IPS-18c (cell line): ENCODE data around the gene VWCE.
"Not testable (repeated sequence)": the region's sequence is repeated elsewhere in the genome, so short reads cannot be mapped to it uniquely, and the experiment has no call there.

Source experiments
- H3K4me3 ChIP-seq: 2 replicates; pipeline ENCODE4 v1.7.0; 2013; ENCODE audit warnings: low read depth, mild to moderate bottlenecking, low read length, moderate library complexity; ENCODE audit not compliant: insufficient read depth
- H3K9me3 ChIP-seq: one replicate; pipeline ENCODE4 v1.6.1; 2013; ENCODE audit warnings: mild to moderate bottlenecking, low read length, moderate library complexity; ENCODE audit not compliant: control insufficient read depth, insufficient read depth

VWCE gene

GRCh38 chr11:61270354-61271076, 24.6 kb downstream of the VWCE start:
- Histone ChIP-seq H3K4me3 (no peak overlapping the region), H3K9me3 (peaks cover 2% of the 10 kb centered on the region)

GRCh38 chr11:61268588-61269250, 26.4 kb downstream of the VWCE start:
- Histone ChIP-seq H3K4me3 (no peak overlapping the region), H3K9me3 (peaks cover 2% of the 10 kb centered on the region)

- Histone ChIP-seq H3K9me3 (peaks cover 2% of the 10 kb centered on the region), H3K4me3 (no peak overlapping the region)
These were observed 27.7 kb downstream of the VWCE start for GRCh38 chr11:61267437-61267841.

- Histone ChIP-seq H3K9me3 (peaks cover 2% of the 10 kb centered on the region), H3K4me3 (no peak overlapping the region)
These were observed 28.5 kb downstream of the VWCE start for GRCh38 chr11:61266602-61267001.

- peaks cover 2% of the 10 kb centered on the region for H3K9me3 ChIP-seq
- H3K4me3 ChIP-seq = no peak overlapping the region
These were observed 29.8 kb downstream of the VWCE start for GRCh38 chr11:61265357-61265756.

- Histone ChIP-seq H3K9me3 (no peaks in the 10 kb centered on the region), H3K4me3 (no peak overlapping the region)
These were observed 30.3 kb downstream of the VWCE start for GRCh38 chr11:61264795-61265194.

GRCh38 chr11:61264371-61264770, 30.7 kb downstream of the VWCE start:
- H3K4me3 ChIP-seq = no peak overlapping the region
- no peaks in the 10 kb centered on the region for H3K9me3 ChIP-seq

GRCh38 chr11:61259363-61259762, 35.8 kb downstream of the VWCE start:
- no peak overlapping the region for H3K4me3 ChIP-seq

GRCh38 chr11:61258546-61258945, 36.6 kb downstream of the VWCE start:
- Histone ChIP-seq H3K4me3 (no peak overlapping the region), H3K9me3 (no peaks in the 10 kb centered on the region)

More at GRCh38 chr11:61259363-61259762, 35.8 kb downstream of the VWCE start:
- no peaks in the 10 kb centered on the region for H3K9me3 ChIP-seq

- H3K9me3 ChIP-seq = no peaks in the 10 kb centered on the region
- no peak overlapping the region for H3K4me3 ChIP-seq
These were observed 38.2 kb downstream of the VWCE start for GRCh38 chr11:61256710-61257482.

GRCh38 chr11:61254403-61255025, 40.6 kb downstream of the VWCE start:
- Histone ChIP-seq H3K9me3 (no peaks in the 10 kb centered on the region), H3K4me3 (no peak overlapping the region)

- not testable (repeated sequence) for H3K9me3 ChIP-seq, H3K4me3 ChIP-seq
These were observed 42.8 kb downstream of the VWCE start for GRCh38 chr11:61252332-61252731.

GRCh38 chr11:61250796-61251765, 44.0 kb downstream of the VWCE start:
- not testable (repeated sequence) for H3K9me3 ChIP-seq, H3K4me3 ChIP-seq

- H3K4me3 ChIP-seq, H3K9me3 ChIP-seq: not testable (repeated sequence)
These were observed 45.9 kb downstream of the VWCE start for GRCh38 chr11:61249201-61249600.

GRCh38 chr11:61248071-61248470, 47.0 kb downstream of the VWCE start:
- H3K9me3 ChIP-seq, H3K4me3 ChIP-seq: not testable (repeated sequence)

- H3K9me3 ChIP-seq, H3K4me3 ChIP-seq: not testable (repeated sequence)
These were observed 49.7 kb downstream of the VWCE start for GRCh38 chr11:61245284-61245964.
